Panc1 (cell line): ENCODE measurements around the gene TENM3.

Source experiments
- POLR2AphosphoS5 ChIP-seq: IDR thresholded peaks from 2 replicates; pipeline ENCODE4 v1.6.1; 2012; ENCODE audit warnings: mild to moderate bottlenecking, low read depth, low read length, moderate library complexity
- TCF7L2 ChIP-seq: IDR thresholded peaks from 2 replicates; pipeline ENCODE4 v1.6.1; 2011; ENCODE audit warnings: mild to moderate bottlenecking, low read depth, low read length, inconsistent platforms
- TF ChIP-seq, protein P1 (sequence below): fragments of 450-650 bp; IDR thresholded peaks from 2 replicates; pipeline ENCODE4 v1.5.1; 2017; ENCODE audit warnings: mild to moderate bottlenecking
- TF ChIP-seq, protein P2 (sequence below), 2 experiments: IDR thresholded peaks; 2 replicates each; pipeline ENCODE4 v1.6.1; 2011 to 2012; ENCODE audit warnings: low read depth in 2 of 2, control low read depth in 1 of 2, low read length in 1 of 2, mild to moderate bottlenecking in 1 of 2, moderate library complexity in 1 of 2; ENCODE audit not compliant: insufficient read depth in 1 of 2

DNA sequence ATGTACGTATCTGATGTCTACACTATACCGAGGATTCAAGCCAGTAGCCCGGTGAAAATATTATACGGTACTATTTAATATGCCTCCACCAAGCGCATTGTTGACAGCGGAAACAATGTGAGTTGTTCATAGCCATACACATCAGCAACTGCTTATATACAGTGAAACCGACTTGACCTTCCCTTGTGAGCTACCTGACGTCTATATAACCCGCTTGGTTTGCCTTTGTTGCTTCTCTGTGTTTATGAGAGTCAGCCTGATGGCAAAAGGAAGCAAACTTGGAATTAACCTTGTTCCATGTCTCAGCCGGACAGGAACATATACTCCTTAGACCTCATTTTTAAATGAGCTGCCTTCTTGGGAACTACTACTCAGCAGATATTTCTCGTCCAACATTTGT lies 462.2 kb downstream of the TENM3 start:
- no peak for TF ChIP-seq POLR2AphosphoS5
- TF ChIP-seq, protein P1, sequence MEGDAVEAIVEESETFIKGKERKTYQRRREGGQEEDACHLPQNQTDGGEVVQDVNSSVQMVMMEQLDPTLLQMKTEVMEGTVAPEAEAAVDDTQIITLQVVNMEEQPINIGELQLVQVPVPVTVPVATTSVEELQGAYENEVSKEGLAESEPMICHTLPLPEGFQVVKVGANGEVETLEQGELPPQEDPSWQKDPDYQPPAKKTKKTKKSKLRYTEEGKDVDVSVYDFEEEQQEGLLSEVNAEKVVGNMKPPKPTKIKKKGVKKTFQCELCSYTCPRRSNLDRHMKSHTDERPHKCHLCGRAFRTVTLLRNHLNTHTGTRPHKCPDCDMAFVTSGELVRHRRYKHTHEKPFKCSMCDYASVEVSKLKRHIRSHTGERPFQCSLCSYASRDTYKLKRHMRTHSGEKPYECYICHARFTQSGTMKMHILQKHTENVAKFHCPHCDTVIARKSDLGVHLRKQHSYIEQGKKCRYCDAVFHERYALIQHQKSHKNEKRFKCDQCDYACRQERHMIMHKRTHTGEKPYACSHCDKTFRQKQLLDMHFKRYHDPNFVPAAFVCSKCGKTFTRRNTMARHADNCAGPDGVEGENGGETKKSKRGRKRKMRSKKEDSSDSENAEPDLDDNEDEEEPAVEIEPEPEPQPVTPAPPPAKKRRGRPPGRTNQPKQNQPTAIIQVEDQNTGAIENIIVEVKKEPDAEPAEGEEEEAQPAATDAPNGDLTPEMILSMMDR, result no peak
- no peak for TF ChIP-seq TCF7L2
- TF ChIP-seq, protein P2, sequence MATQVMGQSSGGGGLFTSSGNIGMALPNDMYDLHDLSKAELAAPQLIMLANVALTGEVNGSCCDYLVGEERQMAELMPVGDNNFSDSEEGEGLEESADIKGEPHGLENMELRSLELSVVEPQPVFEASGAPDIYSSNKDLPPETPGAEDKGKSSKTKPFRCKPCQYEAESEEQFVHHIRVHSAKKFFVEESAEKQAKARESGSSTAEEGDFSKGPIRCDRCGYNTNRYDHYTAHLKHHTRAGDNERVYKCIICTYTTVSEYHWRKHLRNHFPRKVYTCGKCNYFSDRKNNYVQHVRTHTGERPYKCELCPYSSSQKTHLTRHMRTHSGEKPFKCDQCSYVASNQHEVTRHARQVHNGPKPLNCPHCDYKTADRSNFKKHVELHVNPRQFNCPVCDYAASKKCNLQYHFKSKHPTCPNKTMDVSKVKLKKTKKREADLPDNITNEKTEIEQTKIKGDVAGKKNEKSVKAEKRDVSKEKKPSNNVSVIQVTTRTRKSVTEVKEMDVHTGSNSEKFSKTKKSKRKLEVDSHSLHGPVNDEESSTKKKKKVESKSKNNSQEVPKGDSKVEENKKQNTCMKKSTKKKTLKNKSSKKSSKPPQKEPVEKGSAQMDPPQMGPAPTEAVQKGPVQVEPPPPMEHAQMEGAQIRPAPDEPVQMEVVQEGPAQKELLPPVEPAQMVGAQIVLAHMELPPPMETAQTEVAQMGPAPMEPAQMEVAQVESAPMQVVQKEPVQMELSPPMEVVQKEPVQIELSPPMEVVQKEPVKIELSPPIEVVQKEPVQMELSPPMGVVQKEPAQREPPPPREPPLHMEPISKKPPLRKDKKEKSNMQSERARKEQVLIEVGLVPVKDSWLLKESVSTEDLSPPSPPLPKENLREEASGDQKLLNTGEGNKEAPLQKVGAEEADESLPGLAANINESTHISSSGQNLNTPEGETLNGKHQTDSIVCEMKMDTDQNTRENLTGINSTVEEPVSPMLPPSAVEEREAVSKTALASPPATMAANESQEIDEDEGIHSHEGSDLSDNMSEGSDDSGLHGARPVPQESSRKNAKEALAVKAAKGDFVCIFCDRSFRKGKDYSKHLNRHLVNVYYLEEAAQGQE (IDR thresholded peaks at IDR 0.05; ENCODE audit: insufficient read depth in 1 of 2, low read depth in 2 of 2, low read length in 1 of 2), result no peak
